ENCODE data around the gene RALGAPA1. TPM values are rescaled to one million over a fixed set of nuclear protein-coding genes. Genes with fewer than 3 reads are reported as not detected.

The RALGAPA1 gene
- total and polyA plus RNA-seq, 2 experiments from 2014 or later, result 19.2 to 41.6 TPM

GRCh38 chr14:35666429-35667043 is 142.6 kb downstream of the RALGAPA1 start:
- no peak overlapping the region for H3K4me2 ChIP-seq

GRCh38 chr14:35661875-35662274 is 147.2 kb downstream of the RALGAPA1 start:
- 74% methylated on average over 3 of the region's 3 CpGs for WGBS (ENCODE audit: low lambda C conversion rate, missing lambda C conversion rate)
- H3K4me1 ChIP-seq (ENCODE audit: insufficient read depth), result no peaks in the 10 kb centered on the region
- no peaks in the 10 kb centered on the region for H3K79me2 ChIP-seq
- DNase-seq (ENCODE audit: low spot score), result no peak
- H3K27ac ChIP-seq, result no peak overlapping the region
- no peak overlapping the region for H2AFZ ChIP-seq
- no peaks in the 10 kb centered on the region for H3K36me3 ChIP-seq (replicated peaks; ENCODE audit: insufficient read depth, low read depth)
- no peaks in the 10 kb centered on the region for H3K9me3 ChIP-seq (ENCODE audit: low read depth)
- no peaks in the 10 kb centered on the region for H3K9me2 ChIP-seq (replicated peaks; ENCODE audit: insufficient read depth)
- H3K4me2 ChIP-seq, result no peak overlapping the region
- H4K20me1 ChIP-seq (ENCODE audit: insufficient read depth, poor library complexity, severe bottlenecking), result no peaks in the 10 kb centered on the region
- H3K27me3 ChIP-seq, result no peaks in the 10 kb centered on the region
- TF ChIP-seq, protein P1, sequence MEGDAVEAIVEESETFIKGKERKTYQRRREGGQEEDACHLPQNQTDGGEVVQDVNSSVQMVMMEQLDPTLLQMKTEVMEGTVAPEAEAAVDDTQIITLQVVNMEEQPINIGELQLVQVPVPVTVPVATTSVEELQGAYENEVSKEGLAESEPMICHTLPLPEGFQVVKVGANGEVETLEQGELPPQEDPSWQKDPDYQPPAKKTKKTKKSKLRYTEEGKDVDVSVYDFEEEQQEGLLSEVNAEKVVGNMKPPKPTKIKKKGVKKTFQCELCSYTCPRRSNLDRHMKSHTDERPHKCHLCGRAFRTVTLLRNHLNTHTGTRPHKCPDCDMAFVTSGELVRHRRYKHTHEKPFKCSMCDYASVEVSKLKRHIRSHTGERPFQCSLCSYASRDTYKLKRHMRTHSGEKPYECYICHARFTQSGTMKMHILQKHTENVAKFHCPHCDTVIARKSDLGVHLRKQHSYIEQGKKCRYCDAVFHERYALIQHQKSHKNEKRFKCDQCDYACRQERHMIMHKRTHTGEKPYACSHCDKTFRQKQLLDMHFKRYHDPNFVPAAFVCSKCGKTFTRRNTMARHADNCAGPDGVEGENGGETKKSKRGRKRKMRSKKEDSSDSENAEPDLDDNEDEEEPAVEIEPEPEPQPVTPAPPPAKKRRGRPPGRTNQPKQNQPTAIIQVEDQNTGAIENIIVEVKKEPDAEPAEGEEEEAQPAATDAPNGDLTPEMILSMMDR (IDR thresholded peaks at IDR 0.05; ENCODE audit: poor library complexity), result no peak
- TF ChIP-seq EZH2 (IDR thresholded peaks at IDR 0.05; ENCODE audit: borderline replicate concordance), result no peak
- no peak for TF ChIP-seq EZH2phosphoT487 (IDR thresholded peaks at IDR 0.05; ENCODE audit: low read depth, severe bottlenecking, unreplicated experiment)
- H3K4me3 ChIP-seq, result no peak overlapping the region

More at GRCh38 chr14:35666429-35667043, 142.6 kb downstream of the RALGAPA1 start:
- Histone ChIP-seq H3K9me2 (replicated peaks; ENCODE audit: insufficient read depth) (no peaks in the 10 kb centered on the region), H2AFZ (no peak overlapping the region), H3K9me3 (ENCODE audit: low read depth) (no peaks in the 10 kb centered on the region), H3K4me1 (ENCODE audit: insufficient read depth) (no peaks in the 10 kb centered on the region), H3K36me3 (replicated peaks; ENCODE audit: insufficient read depth, low read depth) (no peaks in the 10 kb centered on the region), H3K27me3 (no peaks in the 10 kb centered on the region), H3K79me2 (no peaks in the 10 kb centered on the region), H3K4me3 (no peak overlapping the region), H4K20me1 (ENCODE audit: insufficient read depth, poor library complexity, severe bottlenecking) (no peaks in the 10 kb centered on the region), H3K27ac (no peak overlapping the region)
- TF ChIP-seq EZH2 (IDR thresholded peaks at IDR 0.05; ENCODE audit: borderline replicate concordance) (no peak), EZH2phosphoT487 (IDR thresholded peaks at IDR 0.05; ENCODE audit: low read depth, severe bottlenecking, unreplicated experiment) (no peak)
- TF ChIP-seq, protein P1 (IDR thresholded peaks at IDR 0.05; ENCODE audit: poor library complexity), result no peak
- no peak for DNase-seq (ENCODE audit: low spot score)

GRCh38 chr14:35653045-35653444 is 156.1 kb downstream of the RALGAPA1 start:
- TF ChIP-seq EZH2phosphoT487 (IDR thresholded peaks at IDR 0.05; ENCODE audit: low read depth, severe bottlenecking, unreplicated experiment), result no peak
- no peak for TF ChIP-seq EZH2 (IDR thresholded peaks at IDR 0.05; ENCODE audit: borderline replicate concordance)
- TF ChIP-seq, protein P1 (IDR thresholded peaks at IDR 0.05; ENCODE audit: poor library complexity), result no peak
- Histone ChIP-seq H3K9me3 (ENCODE audit: low read depth) (no peaks in the 10 kb centered on the region), H4K20me1 (ENCODE audit: insufficient read depth, poor library complexity, severe bottlenecking) (no peaks in the 10 kb centered on the region), H3K79me2 (no peaks in the 10 kb centered on the region), H3K9me2 (replicated peaks; ENCODE audit: insufficient read depth) (no peaks in the 10 kb centered on the region), H3K4me2 (no peak overlapping the region), H3K4me1 (ENCODE audit: insufficient read depth) (no peaks in the 10 kb centered on the region), H3K36me3 (replicated peaks; ENCODE audit: insufficient read depth, low read depth) (no peaks in the 10 kb centered on the region), H3K4me3 (no peak overlapping the region), H2AFZ (no peak overlapping the region), H3K27me3 (no peaks in the 10 kb centered on the region), H3K27ac (no peak overlapping the region)
- 91% methylated on average over 1 of the region's 1 CpG for WGBS (ENCODE audit: low lambda C conversion rate, missing lambda C conversion rate)
- DNase-seq (ENCODE audit: low spot score), result no peak

Measured in hepatocyte (in vitro differentiated cells).